ENCODE measurements around the gene INTS13.
"Not testable (repeated sequence)": the region's sequence is repeated elsewhere in the genome, so short reads cannot be mapped to it uniquely, and the experiment has no call there.

The INTS13 gene

DNA sequence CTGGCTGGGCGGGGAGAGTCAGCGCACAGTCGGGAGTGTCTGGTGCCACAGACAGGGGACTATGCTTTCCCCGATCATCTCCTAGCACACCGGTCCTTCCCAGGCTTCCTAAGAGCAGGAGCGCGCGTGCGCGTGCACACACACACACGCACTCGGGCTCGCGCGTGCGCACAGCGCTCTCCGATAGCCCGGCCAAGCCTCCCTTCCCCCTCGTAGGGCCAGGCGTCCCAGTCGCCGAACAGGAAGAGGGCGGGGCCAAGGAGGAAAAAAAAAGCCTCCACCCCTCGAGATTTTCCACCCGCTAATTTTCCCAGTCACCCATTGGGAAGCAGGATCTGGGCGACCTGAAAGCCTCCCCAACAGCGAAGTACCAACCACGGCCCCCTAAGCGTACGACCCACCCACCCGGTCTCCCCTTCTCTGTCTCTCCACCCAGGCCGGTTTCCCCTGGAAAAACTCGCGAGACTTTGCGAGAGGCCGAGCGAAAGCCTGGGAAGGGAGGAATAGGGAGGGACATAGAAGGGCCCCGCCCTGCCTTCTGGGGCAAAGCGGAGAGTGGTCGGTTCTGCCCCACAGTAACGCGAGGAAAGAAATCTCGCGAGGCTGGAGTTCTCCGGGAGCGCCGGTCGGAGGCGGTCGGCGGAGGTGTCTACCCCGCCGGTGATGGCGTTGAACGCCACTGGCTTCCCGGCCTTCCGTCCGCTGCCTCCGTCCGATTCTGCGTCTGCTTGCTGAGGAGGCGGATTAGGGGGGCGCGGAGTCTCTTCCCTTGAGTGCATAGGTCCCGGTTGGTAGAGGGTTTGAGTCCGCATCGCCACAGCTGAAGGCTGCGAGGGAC is at the start of gene INTS13, which contains the start of gene FGFR1OP2:
Gene INTS13 (minus strand): TSS at position 119 of the 838 bp plus-strand sequence. CDS start 1,178 bp downstream, outside the sequence.
Gene FGFR1OP2 (plus strand): TSS at position 608 of the 838 bp plus-strand sequence. CDS start 15,689 bp downstream, outside the sequence.
- DNase-seq: peak; percentile 100

DNA sequence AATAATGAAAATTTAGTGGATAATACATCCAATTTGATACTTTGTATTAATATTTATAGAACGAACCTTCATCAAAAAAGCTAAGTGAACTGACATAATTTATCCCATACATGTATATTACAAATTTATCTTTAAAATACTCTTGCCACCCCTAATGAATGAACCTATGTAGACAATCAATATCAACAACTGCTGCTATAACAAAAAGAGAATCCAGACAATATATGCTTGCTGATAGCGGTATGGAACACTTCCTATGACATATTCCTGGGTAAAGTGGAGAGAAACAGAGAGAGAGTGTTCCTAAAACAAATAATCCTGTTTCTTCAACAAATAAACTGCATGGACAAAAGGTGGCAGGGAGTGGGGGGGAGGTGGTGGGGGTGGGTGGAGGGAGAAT is 45.1 kb upstream of the INTS13 start:
- no peak for DNase-seq

- no peak for DNase-seq
These were observed 42.0 kb upstream of the INTS13 start for GRCh38 chr12:26979733-26980132.

- DNase-seq: no peak
These were observed 41.0 kb upstream of the INTS13 start for GRCh38 chr12:26978801-26979200.

GRCh38 chr12:26976687-26977086 is 38.9 kb upstream of the INTS13 start:
- no peak for DNase-seq

DNA sequence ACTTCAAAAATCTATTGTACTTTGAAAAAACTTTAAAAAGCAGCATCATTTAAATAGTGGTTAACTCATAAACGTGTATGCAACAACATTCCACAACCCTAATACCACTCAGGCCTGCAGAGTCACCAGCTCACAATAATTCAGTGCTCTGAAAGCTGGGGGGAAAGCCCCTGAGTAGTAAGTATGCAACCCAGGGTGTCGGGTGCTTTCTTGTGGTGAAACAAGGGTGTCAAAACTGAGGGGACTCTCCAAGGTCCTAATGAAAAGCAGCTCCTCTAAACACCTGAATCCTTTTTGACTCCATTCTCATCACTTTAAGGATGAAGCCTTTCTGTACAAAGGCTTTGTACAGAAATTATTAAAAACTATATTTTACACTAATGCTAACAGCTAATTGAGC is 34.2 kb upstream of the INTS13 start:
- DNase-seq: no peak

DNA sequence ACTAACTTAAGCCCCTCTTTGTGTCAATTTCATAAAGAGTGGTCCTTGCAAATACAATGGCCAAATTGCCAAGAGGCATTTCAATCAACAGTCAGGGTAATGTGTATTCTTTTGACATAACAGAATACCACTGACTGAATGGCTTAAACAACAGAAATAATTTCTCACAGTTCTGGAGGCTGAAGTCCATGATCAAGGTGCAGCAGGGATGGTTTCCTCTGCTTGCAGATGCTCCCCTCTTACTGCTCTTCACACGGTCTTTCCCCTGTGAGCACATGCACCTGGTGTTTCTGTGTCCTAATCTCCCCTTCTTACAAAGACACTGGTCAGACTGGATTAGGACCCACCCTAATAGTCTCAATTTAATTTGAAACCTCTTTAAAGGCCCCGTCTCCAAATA is 32.4 kb upstream of the INTS13 start:
- no peak for DNase-seq

DNA sequence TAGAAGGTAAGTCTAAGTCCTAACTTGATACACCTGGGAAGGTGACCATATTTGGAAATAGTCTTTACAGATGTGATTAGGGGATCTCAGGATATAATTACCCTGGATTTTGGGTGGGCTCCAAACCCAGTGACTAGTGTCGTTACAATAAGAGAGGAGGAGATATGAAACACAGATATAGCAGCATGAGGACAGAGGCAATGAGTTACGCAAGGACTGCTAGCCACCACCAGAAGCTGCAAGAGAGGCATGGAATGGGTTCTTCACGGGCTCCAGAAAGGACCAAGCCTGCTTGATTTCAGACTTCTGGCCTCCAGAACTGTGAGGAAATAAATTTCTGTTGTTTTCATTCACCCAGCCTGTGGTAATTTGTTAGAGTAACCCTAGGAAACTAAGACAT is 29.1 kb upstream of the INTS13 start:
- DNase-seq: no peak

GRCh38 chr12:26963413-26963812 is 25.6 kb upstream of the INTS13 start:
- DNase-seq: no peak

GRCh38 chr12:26961803-26962202 is 24.0 kb upstream of the INTS13 start:
- no peak for DNase-seq

DNA sequence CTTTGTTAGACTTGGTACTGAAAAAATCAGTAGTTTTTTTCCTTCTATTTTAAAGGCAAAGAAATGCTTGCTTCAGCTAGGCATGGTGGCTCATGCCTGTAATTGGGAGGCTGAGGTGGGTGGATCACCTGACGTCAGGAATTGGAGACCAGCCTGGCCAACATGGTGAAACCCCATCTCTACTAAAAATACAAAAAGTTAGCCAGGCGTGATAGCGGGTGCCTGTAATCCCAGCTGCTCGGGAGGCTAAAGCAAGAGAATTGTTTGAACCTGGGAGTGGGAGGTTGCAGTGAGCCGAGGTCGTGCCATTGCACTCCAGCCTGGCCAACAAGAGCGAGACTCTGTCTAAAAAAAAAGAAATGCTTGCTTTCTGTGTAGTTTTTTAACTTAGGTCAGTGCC is 23.6 kb upstream of the INTS13 start:
- DNase-seq: not testable (repeated sequence)

- DNase-seq: no peak
These were observed 16.2 kb upstream of the INTS13 start for GRCh38 chr12:26954027-26954426.

- no peak for DNase-seq
These were observed 15.7 kb upstream of the INTS13 start for GRCh38 chr12:26953447-26953846.

- no peak for DNase-seq
These were observed 10.5 kb upstream of the INTS13 start for GRCh38 chr12:26948309-26948708.

GRCh38 chr12:26941215-26941594 is 3.4 kb upstream of the INTS13 start:
- DNase-seq: no peak

- DNase-seq: no peak
These were observed 2.9 kb upstream of the INTS13 start for GRCh38 chr12:26940516-26941214.

GRCh38 chr12:26939953-26940352 is 2.2 kb upstream of the INTS13 start:
- DNase-seq: no peak

- no peak for DNase-seq
These were observed 1.5 kb upstream of the INTS13 start for GRCh38 chr12:26939192-26939832.

- no peak for DNase-seq
These were observed 901 bp upstream of the INTS13 start for GRCh38 chr12:26938701-26939062.

- no peak for DNase-seq
These were observed 328 bp downstream of the INTS13 start for GRCh38 chr12:26937443-26937862.

- DNase-seq: no peak
These were observed 980 bp downstream of the INTS13 start for GRCh38 chr12:26936559-26937442.

DNA sequence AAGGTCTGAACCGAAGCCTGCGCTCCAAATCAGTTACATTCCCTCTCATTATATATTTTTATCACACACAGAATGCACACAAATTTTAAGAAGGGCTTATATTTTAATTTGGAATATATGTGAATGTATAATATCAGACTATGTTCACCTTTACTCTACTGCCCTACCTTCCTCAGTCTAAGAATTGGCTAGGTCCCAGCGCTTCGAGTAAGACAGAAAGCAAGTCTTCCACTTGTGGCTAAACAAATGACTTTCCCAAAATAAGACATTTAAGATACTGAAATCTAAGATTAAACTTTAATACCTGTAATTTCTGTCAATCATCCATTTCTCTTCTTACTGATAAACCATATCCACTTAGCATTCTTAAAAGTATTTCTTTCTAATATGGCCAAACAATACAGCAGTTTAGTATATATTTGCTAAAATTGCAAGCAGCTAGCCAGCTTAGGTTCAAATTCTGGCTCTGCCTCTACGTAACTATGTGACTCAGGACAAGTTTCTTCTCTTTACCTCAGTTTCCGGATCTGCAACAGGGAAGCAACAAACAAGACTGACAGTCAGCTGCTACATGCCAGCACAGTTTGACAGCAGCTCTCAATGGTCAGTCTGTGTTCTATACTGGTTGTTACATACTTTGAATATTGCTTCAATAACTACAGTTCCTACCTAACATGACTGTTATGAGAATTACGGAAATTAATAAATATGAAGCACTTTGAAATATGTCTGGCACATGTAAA is 2.0 kb downstream of the INTS13 start:
- DNase-seq: no peak

All from right hindlimb (tissue), 1 donor.